HG03558 (cell line): ENCODE measurements around the gene FNDC1.

ENCODE experiments used
- ATAC-seq: cut with Tn5 transposase; IDR thresholded peaks from one replicate; pipeline ENCODE4 v1.9.1; 2021; ENCODE audit warnings: moderate number of reproducible peaks; ENCODE audit not compliant: unreplicated experiment; ENCODE audit errors: extremely low read depth

The FNDC1 gene

GRCh38 chr6:159201336-159201735 is 32.1 kb downstream of the FNDC1 start:
- ATAC-seq = no peak

GRCh38 chr6:159203304-159204005 is 34.3 kb downstream of the FNDC1 start:
- no peak for ATAC-seq

GRCh38 chr6:159204605-159205004 is 35.4 kb downstream of the FNDC1 start:
- no peak for ATAC-seq

- ATAC-seq = no peak
Observed at GRCh38 chr6:159212028-159212427, 42.8 kb downstream of the FNDC1 start.

GRCh38 chr6:159212525-159213280 is 43.5 kb downstream of the FNDC1 start:
- no peak for ATAC-seq

- ATAC-seq = no peak
Observed at GRCh38 chr6:159213405-159213804, 44.2 kb downstream of the FNDC1 start.

- no peak for ATAC-seq
Observed at GRCh38 chr6:159214281-159214680, 45.1 kb downstream of the FNDC1 start.

GRCh38 chr6:159217595-159218275 is 48.5 kb downstream of the FNDC1 start:
- ATAC-seq = no peak

GRCh38 chr6:159220093-159220492 is 50.9 kb downstream of the FNDC1 start:
- no peak for ATAC-seq

GRCh38 chr6:159221486-159222170 is 52.4 kb downstream of the FNDC1 start:
- ATAC-seq = no peak

GRCh38 chr6:159224452-159224851 is 55.3 kb downstream of the FNDC1 start:
- no peak for ATAC-seq

GRCh38 chr6:159229651-159230051 is 60.5 kb downstream of the FNDC1 start:
- no peak for ATAC-seq

- ATAC-seq = no peak
Observed at GRCh38 chr6:159232106-159232645, 63.0 kb downstream of the FNDC1 start.

- no peak for ATAC-seq
Observed at GRCh38 chr6:159232751-159233150, 63.6 kb downstream of the FNDC1 start.

GRCh38 chr6:159233365-159234101 is 64.3 kb downstream of the FNDC1 start:
- no peak for ATAC-seq

- ATAC-seq = no peak
Observed at GRCh38 chr6:159234102-159234553, 64.9 kb downstream of the FNDC1 start.

GRCh38 chr6:159238920-159239558 is 69.8 kb downstream of the FNDC1 start:
- no peak for ATAC-seq

- no peak for ATAC-seq
Observed at GRCh38 chr6:159249128-159249527, 79.9 kb downstream of the FNDC1 start.

GRCh38 chr6:159249752-159250151 is 80.6 kb downstream of the FNDC1 start:
- ATAC-seq = no peak
